Germinal center (tissue), 1 donor: ENCODE results near the gene TOM1L2.

Experiments used
- DNase-seq: peaks from one replicate; pipeline ENCODE4 v3.0.0; 2012; ENCODE audit warnings: mixed read lengths, low spot score

The TOM1L2 gene

DNA sequence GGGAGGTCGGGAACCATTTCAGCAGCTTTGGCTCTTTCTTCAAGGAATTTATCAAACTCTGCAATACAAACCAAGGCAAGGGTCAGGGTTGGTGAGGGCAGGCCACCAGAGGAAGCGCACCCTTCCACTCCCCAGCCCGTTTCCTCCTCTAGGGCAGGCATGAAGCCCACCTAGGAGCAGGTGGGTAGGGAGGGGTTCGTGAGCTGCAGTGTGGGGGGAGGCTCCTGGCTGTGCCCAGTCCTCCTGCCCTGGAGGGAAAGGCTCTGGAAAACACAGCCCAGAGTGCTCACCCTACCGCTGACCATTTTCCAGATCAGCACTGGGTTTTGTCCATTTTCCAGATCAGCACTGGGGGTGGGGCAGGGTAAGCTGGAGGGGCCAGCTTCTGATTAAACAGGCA lies 124.5 kb downstream of the TOM1L2 start:
- DNase-seq: no peak

DNA sequence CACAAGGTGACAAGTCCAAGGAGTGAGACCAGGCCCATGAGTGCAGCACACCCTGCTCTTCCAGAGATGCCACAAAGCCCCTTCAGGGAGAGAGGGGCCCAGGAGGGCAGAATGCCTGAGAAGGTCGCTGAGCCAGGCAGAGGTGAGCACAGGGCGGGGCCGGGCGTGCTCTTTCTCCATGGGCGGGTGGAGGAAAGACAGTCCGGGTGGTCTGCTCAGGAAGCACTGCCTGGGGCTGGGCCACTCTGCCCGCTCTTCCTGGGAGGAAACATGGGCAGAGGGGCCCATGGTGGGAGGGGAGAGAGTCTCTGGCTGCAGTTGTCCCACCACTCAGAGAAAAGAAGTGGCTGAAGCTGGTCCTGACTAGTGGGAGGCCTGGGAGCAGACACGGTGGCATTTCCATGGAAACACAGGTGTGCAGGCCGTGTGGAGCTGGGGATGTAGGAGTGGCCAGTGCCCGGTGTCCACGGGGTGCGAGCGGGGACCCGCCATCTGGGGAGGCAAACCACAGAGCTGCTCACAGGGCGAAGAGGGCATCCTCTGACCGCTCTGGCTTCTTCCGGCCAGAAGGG lies 125.0 kb downstream of the TOM1L2 start:
- DNase-seq: no peak

DNA sequence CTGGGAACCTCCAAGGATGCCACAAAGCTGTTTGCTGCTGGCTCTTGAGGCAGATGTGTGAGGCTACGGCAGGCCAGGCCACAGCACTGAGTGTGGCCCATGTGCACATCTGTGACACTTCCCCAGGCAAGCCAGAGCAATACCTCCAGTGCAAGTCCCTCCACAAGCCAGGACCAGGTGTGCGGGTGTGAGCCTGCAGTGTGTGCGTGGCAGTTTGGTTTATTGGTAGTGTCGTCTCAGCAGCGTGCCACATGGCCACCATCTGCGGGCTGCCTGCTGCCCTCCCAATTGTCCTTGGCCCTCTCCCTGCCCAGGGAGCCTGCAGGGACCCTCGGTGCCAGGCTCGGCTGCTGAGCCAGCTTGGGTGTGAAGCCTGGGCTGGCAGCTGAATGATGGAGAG lies 125.6 kb downstream of the TOM1L2 start:
- DNase-seq: no peak

DNA sequence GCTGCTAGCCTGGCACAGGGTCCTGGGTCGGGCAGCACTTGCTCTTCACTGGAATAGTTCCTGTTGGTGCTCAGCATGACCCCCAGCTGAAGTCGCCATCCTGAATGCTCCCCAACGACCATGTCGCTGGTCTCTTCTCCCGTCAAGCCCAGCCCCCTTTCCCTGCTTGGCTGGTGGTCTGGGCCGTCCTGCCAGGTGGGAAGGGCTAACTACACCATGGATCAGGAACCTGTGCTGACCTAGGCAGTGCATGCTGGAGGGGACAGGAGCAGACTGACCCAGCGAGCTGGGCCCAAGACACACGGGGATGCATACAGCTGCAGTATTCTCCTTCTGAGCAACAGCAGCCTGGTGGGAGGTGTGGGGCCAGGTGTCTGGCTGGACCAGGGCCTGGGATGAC lies 126.2 kb downstream of the TOM1L2 start:
- no peak for DNase-seq

DNA sequence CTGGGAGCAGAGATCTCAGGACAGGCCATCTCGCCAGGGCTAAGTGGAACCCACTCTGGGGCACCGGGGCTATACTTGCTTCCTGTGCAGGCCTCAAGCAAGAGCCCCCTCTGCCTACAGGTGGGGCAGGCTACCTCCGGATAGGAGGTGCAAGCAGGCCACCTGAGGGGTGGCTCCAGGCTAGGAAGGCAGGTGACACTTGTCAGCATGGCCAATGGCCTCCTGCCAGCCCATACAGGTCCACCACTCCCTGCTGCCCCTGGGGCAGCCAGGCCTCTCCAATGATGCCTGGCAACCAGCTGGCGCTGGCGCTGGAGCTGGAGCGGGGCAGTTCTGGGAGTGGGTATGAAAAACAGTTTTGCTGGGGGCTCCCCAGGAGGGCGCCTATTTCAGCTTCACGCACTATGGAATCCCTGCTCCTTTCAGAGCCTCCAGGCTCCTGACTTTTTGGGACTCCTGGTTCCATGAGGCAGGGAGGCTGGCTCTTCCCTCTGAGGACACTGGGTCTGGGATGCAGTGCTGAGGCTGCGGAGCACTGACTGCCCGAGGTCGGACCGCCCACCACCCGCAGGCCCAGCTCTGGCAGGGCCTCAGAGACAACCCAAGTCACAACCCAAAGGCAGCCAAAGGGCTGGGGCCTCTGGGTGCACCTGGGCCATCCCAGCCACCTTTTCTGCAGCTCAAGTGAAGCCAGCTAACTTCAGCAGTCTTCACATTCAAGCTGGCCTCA lies 127.0 kb downstream of the TOM1L2 start:
- no peak for DNase-seq

DNA sequence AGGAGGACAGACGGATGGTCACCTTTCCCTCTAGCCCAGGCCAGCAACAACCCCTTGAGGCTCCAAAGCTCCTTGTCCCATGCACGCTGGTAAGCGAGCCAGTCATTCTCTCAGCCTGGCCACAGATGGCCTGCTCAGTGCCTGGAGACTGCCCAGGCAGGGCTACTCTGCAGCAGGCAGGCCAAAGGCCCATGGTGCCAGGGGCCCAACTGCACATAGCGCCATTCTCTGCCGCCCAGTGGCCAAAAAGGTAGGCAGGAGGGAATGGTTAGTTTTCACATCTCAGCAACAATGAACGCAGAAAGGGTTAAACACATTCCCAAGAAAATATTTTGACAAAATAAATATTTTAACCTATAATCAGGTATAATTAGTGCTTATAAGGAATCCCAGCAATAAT lies 127.7 kb downstream of the TOM1L2 start:
- DNase-seq: no peak

DNA sequence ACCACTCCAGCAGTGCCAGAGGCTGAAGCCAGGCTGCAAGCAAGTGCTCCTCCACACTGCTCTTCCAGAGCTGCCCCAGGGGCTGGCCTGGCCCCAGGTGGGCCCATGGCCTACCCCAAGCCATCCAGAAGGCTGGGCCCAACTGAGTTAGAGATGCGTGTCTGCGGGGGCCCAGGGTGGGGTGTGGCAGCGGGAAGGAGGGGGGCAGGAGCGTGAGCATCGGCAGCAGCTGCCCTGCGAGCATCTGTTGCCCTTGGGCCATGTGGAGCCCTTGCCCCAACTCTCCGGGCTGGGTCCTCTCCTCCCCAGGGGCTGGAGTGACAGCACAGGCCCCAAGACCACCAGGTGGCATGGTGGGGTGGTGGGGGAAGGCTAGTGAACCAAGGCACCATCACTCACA lies 128.1 kb downstream of the TOM1L2 start:
- DNase-seq: no peak

DNA sequence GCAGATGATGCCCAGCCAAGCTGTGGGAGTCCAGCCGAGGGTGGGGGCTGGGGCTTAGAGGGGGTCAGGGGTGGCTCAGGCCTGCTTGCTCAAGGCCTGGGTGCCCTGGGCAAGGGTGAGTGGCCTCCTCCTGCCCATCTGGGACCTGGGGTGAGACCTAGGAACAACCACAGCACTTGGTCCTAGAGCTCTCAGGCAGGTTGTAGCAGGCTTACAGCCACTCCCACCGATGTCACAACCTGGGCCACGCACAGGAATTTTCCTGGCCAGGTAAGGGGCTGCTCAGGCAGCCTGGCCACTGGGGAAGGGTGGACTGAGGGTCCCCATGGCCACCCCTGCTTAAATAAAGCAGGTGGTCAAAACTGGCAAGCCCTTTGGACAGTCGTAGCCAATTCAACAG lies 129.1 kb downstream of the TOM1L2 start:
- no peak for DNase-seq

DNA sequence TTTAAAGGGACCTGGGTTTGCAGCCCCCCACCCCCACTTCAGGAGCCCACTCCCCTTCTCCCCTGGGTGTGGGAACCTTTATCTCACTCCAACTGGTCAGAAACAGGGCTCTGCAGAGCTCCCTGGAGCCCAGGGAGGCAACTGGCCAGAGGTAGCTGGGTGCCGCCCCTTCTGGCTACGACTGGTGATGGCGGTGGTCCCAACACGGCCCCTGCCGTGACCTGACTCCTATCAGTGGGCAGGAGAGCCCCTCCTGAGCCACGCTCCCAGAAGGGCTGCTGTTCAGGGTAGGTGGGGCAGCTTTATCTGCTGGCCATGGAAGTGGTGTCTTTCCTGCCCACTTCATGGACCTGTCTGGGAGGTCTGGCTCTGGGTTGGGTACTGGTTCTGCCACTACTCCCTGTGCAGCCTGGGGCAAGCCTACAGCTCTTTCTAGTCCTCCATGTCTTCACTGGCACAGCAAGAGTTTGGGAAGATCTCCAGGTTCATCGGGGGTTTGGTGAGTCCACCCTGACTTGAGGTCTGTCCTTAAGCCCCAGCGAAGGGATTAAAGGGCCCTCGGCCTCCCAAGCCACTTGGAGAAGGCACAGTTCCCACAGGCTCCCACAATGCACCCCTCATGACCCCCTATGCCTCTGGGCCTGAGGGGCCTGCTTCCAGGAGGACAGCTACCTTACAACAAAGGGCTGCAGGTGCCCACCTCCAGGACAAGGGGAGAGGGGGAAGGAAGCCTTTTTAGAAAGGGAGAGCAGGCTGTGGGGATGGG lies 129.9 kb downstream of the TOM1L2 start:
- DNase-seq: no peak

DNA sequence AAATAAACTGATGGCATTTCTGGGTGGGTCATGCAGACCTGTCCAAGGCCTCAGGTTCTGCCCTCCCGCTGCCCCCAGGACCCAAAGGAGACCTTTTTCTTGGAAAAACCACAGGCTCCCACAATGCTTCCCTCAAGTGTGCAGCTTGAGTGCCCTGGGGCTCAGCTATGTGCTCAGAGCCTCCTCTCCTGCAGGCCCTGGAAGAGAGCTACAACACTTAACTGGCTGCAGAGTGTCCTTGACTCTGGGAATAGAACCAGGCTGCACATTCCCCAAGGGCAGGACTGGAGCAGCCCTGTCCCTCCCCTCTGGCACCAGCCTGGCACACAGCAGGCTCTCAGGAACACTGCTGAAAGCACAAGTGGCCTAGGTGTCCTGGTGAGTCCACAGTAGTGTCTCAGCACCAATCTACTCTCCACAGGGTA lies 130.6 kb downstream of the TOM1L2 start:
- DNase-seq: no peak

DNA sequence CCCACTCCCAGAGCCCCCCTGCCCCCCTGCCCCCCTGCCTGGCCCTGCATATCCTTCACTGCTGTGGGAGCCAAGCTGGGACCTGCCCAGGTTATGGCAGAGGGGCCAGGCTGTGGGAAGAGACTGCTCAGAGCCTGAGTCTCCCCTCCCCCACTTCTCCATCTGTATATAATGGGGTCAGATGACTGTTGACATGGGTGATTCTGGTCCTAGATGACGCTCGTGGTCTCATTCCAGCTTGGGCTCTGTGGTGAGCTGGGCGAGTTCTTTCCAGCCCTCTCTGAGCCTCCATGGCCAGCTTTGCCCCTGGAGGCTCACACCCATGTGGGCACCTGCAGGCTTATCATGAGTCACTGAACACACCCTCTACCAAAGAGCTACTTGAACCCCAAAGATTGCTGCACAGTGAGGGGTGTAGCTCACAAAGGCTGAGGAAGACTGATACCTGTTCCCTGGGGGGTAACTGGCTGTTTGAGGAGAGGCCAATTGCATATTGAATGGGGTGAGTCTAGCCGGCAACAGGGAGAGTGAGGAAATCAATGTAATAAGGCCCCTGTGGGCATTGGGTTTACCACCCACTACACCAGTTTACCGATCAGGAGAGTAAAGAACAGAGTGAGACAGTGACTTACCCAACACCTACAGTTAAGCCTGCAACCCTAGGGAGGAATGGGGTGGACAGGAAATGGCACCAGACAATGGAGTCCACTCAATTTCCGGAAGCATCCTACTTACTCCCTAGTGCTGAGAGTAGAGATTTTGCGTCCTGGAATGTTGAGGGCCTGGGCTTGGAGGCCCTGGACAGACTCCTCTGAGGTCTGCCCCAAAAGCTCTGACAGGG lies 131.2 kb downstream of the TOM1L2 start:
- DNase-seq: no peak

DNA sequence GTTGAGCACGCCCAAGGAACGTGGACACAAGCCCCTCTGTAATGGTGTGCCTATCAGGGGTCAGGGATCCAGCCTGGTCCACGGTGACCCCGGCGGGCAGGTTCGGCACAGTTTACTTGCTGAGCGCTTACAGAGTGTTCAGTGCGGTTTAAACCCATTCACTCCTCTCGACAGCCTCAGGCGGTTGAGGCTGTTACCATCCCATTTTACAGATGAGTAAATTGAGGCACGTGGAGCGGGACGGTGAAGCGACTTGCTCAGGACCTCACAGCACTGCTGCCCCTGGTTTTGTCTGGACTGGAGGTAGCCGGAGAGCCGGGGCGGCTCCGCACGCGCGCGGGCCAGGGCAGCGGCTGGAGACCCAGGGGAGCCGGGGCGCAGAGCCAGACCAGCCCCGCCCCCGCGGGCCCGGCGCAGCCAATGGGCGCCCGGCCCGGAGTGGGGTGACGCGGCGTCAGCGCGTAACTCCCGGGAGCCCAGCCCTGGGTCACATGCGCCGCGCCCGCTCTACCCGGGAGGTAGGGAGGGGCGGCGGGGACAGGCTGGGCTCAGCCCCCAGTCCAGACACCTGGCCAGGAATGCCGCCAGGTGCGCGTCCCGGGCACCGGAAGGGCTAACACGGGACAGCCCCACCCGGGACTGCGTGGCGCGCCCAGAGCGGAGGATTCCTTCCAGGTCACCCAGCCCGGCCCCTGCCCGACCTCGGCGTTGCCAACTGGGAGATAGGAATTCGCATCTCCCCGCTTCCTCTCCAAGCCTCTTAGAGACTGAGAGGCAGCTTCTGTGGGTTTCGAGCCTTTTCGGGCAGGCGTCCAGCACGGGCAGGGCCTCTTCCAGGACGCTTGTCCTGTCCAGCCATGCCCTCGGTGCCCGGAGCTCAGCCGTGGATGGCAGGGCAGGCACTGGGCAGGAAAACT lies 132.2 kb downstream of the TOM1L2 start:
- peak; percentile 95 for DNase-seq

DNA sequence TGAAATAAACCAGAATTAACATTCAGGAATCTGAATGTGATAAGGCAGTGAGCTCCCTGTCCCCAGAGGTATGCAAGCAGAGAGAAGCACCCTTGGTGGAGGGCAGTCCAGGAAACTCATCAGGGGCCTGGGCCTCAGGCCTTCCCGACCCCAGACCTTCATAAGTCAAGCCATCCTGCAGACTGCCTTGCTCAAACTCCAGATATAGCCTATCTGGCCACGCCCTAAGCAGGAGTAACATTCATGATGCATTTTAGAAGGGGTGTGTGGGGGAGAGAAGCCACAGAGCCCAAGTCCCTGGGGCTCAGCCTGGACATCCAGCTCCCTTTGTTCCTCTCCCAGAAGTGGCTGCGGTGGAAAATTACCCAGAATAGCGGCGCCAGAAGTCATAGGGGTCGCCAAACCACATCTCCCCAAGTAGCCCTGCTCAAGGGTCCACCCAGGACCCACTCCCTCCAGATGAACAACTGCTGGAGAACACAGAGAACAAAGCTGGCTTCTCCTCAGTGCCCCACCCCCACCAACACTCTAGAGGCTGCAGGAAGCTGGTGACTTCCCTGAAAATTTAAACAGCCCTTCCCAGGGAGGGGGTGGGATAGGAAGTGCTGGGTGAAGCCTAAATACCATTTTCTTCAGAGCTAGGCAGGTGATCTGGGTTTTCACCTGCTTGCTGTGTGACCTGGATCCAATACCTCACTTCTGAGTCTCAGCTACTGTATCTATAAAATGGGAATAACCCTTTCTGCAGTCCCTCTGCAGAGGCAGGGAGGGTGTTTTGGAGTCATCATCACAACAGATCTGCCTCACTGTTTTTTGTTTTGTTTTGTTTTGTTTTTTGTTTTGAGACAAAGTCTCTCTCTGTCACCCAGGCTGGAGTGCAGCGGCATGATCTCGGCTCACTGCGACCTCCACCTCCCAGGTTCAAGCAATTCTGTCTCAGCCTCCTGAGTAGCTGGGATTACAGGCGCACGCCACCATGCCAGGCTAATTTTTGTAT lies 133.9 kb downstream of the TOM1L2 start:
- no peak for DNase-seq

DNA sequence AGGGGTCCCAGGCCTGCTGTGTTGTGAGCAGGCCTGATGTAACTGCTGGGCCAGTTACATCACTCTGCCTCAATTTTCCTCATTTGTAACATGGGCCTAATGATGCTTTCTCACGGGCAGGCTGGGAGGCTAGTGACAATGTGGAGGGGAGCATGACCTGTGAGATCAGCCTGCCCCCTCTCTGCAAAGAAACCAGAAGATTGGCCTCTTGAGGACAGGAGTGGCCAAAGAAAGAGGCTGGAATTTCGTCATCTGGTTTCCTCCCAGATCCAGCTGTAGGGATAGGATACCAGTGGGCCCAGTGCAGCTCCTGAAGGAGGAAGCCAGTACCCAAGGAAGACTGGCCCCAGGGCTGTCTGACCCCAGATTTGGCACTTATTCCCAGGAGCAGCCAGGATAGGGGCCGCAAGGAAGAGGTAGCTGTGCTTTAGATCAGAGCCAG lies 134.8 kb downstream of the TOM1L2 start:
- DNase-seq: no peak

DNA sequence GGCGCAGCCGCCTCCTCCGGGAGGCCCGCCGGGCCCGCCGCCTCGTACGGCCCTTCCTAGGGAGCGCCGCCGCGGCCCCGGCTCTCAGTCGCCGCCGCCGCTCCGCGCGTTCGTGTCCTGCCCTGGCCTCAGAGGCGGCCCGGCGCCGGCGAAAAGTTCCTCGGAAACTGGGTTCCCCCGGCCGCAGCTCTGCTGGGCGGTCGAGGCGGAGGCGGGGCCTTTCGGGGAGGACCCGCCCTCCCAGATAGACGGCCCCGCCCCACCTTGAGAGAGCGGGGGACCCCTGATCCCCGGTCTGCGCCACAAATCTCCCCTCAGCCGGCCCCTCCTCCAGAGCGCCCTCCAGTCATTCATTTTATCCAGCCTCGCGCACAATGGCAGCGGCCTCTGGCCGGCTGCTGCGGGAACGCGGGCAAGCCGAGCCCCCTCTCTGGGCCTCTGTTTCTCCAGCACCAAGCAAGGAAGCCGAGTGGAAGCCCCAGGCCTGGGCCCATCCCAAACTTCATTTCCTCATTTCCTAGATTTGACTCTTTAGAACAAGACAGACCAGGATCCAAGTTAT lies 135.3 kb downstream of the TOM1L2 start, which contains the start of gene SREBF1:
Gene SREBF1 (minus strand): TSS at position 169 of the 562 bp plus-strand sequence. CDS start 169 bp downstream, outside the sequence.
- peak; percentile 87 for DNase-seq

DNA sequence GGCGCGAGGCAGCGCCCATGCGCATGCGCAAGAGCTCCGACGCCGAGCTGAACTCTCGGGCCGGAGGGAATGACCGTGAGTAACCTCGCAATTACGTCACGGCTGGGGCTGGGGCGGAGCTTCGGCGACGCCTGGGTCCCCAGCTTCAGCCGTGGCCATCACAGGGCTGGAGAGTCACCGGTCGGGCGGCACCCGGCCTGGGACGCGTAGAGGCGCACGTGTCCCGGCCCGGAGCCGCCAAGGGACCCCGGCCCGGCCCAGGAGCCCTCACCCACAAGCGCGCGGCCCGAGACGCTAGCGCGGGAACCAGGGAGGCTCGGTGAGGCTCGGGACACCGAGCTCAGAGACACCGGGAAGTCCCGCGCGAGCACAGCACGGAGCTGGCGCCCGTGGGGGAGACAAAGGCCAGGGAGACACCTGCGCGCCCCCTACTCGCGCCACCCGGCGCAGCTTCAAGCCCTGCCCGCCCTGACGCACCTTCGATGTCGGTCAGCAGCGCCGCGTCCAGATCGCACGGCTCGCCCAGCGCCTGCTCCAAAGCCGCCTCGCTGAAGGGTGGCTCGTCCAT lies 135.9 kb downstream of the TOM1L2 start:
- DNase-seq: peak; percentile 95

DNA sequence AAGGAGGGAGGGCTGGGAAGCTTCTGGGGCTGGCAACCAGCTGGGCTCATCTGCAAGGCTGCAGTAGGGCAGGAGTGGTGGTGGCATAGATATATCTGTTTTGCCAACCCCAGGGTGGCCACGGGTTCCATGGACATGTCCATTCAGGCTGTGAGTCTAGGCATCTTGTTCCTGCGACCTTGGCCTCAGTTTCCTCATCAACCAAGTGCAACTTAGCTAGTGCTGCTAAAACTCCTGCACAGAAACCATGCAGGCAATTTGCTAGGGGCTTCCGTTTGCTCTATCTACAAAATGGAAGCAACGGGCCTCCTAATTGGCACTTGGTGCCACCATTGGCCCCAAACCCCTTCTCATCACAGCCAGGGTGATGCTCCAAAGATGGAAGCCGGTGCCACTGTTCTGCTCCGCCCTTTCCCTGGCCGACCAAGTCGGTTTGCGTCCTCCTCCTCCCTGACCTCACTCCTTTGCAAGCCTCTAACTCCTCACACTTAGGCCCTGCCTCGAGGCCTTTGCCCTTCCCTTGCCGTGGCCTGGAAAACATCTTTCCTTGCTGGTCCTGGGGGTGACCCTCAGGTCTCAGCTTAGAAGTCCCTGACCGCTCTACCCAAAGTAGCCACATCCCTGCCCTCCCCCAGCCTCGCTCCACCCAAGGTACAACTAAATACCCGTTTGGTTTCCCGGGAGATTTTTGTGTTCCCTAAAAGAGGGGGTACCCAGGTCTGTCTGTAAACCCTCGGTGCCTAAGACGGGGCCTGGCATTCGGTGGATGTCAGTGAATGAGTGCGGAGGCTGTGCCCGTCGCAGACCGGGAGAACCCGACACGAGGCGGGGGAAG lies 136.6 kb downstream of the TOM1L2 start:
- DNase-seq: no peak

DNA sequence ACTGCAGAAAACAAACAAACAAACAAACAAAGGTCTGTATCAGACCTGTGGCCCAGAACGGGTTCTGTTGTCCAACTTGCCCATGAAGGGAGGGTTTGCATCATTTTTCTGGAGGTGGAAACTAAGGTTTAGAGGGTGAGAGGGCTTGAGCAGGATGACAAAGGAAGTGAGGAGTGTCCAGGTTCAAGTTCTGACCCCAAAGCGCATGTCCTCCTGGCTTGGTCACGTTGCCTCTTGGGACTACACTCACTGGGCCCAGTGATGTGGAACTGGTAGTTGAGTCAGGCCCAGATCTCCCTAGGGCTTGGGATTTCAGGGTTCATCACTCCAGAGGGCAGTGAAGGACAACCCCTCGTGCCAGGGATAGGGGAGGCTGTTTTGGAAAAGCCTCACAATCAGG lies 137.2 kb downstream of the TOM1L2 start:
- DNase-seq: no peak
